Measurements from ENCODE around the gene PTCH1. TPM values are rescaled to one million over a fixed set of nuclear protein-coding genes. Genes with fewer than 3 reads are reported as not detected.

PTCH1 gene
- total and polyA plus RNA-seq, 4 donors = 1.2 to 5.0 (median 2.1) TPM

- Histone ChIP-seq H3K36me3 (ENCODE audit: control insufficient read depth in 4 of 4, insufficient read depth in 3 of 4, low read depth in 1 of 4, low read length in 3 of 4) (no peaks in the 10 kb centered on the region), H3K9me3 (ENCODE audit: control insufficient read depth in 4 of 4, low read length in 3 of 4) (peaks cover 0 to 2% (median 0%) of the 10 kb centered on the region in 4 donors), H3K27ac (ENCODE audit: low read depth in 1 of 2, low read length in 2 of 2) (no peak overlapping the region), H3K4me3 (ENCODE audit: low read depth in 1 of 3, low read length in 3 of 3) (no peak overlapping the region), H3K27me3 (ENCODE audit: control insufficient read depth in 4 of 4, insufficient read depth in 4 of 4, low read length in 3 of 4) (no peaks in the 10 kb centered on the region), H3K4me1 (ENCODE audit: control insufficient read depth in 4 of 4, insufficient read depth in 4 of 4, low read length in 3 of 4) (no peaks in the 10 kb centered on the region), H3K9ac (ENCODE audit: low read depth in 1 of 2, low read length in 2 of 2) (no peak overlapping the region)
- TF ChIP-seq NR2F2 (IDR thresholded peaks at IDR 0.05) (no peak), SP1 (IDR thresholded peaks at IDR 0.05) (no peak), YY1 (IDR thresholded peaks at IDR 0.05) (no peak), EGR1 (IDR thresholded peaks at IDR 0.05; ENCODE audit: low read depth in 2 of 2) (no peak), FOXA1 (IDR thresholded peaks at IDR 0.05) (no peak), REST (IDR thresholded peaks at IDR 0.05) (no peak), GABPA (IDR thresholded peaks at IDR 0.05 in 1 of 2, conservative IDR thresholded peaks at IDR 0.05 in 1 of 2) (no peak)
- TF ChIP-seq, protein P1, sequence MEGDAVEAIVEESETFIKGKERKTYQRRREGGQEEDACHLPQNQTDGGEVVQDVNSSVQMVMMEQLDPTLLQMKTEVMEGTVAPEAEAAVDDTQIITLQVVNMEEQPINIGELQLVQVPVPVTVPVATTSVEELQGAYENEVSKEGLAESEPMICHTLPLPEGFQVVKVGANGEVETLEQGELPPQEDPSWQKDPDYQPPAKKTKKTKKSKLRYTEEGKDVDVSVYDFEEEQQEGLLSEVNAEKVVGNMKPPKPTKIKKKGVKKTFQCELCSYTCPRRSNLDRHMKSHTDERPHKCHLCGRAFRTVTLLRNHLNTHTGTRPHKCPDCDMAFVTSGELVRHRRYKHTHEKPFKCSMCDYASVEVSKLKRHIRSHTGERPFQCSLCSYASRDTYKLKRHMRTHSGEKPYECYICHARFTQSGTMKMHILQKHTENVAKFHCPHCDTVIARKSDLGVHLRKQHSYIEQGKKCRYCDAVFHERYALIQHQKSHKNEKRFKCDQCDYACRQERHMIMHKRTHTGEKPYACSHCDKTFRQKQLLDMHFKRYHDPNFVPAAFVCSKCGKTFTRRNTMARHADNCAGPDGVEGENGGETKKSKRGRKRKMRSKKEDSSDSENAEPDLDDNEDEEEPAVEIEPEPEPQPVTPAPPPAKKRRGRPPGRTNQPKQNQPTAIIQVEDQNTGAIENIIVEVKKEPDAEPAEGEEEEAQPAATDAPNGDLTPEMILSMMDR (IDR thresholded peaks at IDR 0.05; ENCODE audit: low read depth, low read length, missing input control) = no peak
- TF ChIP-seq, protein P2, sequence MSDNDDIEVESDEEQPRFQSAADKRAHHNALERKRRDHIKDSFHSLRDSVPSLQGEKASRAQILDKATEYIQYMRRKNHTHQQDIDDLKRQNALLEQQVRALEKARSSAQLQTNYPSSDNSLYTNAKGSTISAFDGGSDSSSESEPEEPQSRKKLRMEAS (IDR thresholded peaks at IDR 0.05) = no peak
- 70% methylated on average over 12 of the region's 12 CpGs for WGBS
- DNase-seq (ENCODE audit: low spot score) = no peak
Observed at GRCh38 chr9:95561913-95562312, 45.1 kb upstream of the PTCH1 start.

GRCh38 chr9:95557142-95557541 lies 40.4 kb upstream of the PTCH1 start:
- Histone ChIP-seq H3K27me3 (ENCODE audit: control insufficient read depth in 4 of 4, insufficient read depth in 4 of 4, low read length in 3 of 4) (peaks cover 0 to 6% (median 1%) of the 10 kb centered on the region in 4 donors), H3K9me3 (ENCODE audit: control insufficient read depth in 4 of 4, low read length in 3 of 4) (peaks cover 0 to 2% (median 0%) of the 10 kb centered on the region in 4 donors), H3K27ac (ENCODE audit: low read depth in 1 of 2, low read length in 2 of 2) (no peak overlapping the region), H3K4me3 (ENCODE audit: low read depth in 1 of 3, low read length in 3 of 3) (no peak overlapping the region), H3K9ac (ENCODE audit: low read depth in 1 of 2, low read length in 2 of 2) (no peak overlapping the region), H3K36me3 (ENCODE audit: control insufficient read depth in 4 of 4, insufficient read depth in 3 of 4, low read depth in 1 of 4, low read length in 3 of 4) (no peaks in the 10 kb centered on the region), H3K4me1 (ENCODE audit: control insufficient read depth in 4 of 4, insufficient read depth in 4 of 4, low read length in 3 of 4) (no peaks in the 10 kb centered on the region)
- DNase-seq (ENCODE audit: low spot score) = no peak
- TF ChIP-seq HNF4A (conservative IDR thresholded peaks at IDR 0.05) = no peak
- WGBS = 96% methylated on average over 11 of the region's 11 CpGs

GRCh38 chr9:95556521-95556920 lies 39.8 kb upstream of the PTCH1 start:
- H3K27me3 ChIP-seq (ENCODE audit: control insufficient read depth in 4 of 4, insufficient read depth in 4 of 4, low read length in 3 of 4) = peaks cover 0 to 6% (median 1%) of the 10 kb centered on the region in 4 donors
- WGBS = 74% methylated on average over 10 of the region's 10 CpGs
- H3K4me3 ChIP-seq (ENCODE audit: low read depth in 1 of 3, low read length in 3 of 3) = no peak overlapping the region
- H3K9me3 ChIP-seq (ENCODE audit: control insufficient read depth in 4 of 4, low read length in 3 of 4) = no peaks in the 10 kb centered on the region
- H3K36me3 ChIP-seq (ENCODE audit: control insufficient read depth in 4 of 4, insufficient read depth in 3 of 4, low read depth in 1 of 4, low read length in 3 of 4) = no peaks in the 10 kb centered on the region
- no peak for DNase-seq (ENCODE audit: low spot score)
- H3K9ac ChIP-seq (ENCODE audit: low read depth in 1 of 2, low read length in 2 of 2) = no peak overlapping the region
- H3K27ac ChIP-seq (ENCODE audit: low read depth in 1 of 2, low read length in 2 of 2) = no peak overlapping the region
- no peaks in the 10 kb centered on the region for H3K4me1 ChIP-seq (ENCODE audit: control insufficient read depth in 4 of 4, insufficient read depth in 4 of 4, low read length in 3 of 4)
- TF ChIP-seq RAD21 (IDR thresholded peaks at IDR 0.05) = no peak
- no peak for TF ChIP-seq HNF4A (conservative IDR thresholded peaks at IDR 0.05)
- no peak for TF ChIP-seq TAF1 (conservative IDR thresholded peaks at IDR 0.05)
- no peak for TF ChIP-seq SP1 (IDR thresholded peaks at IDR 0.05)
- TF ChIP-seq RXRA (IDR thresholded peaks at IDR 0.05) = no peak
- no peak for TF ChIP-seq EGR1 (IDR thresholded peaks at IDR 0.05; ENCODE audit: low read depth in 2 of 2)
- no peak for TF ChIP-seq FOXA1 (IDR thresholded peaks at IDR 0.05)
- TF ChIP-seq, protein P2 (IDR thresholded peaks at IDR 0.05) = no peak
- TF ChIP-seq HNF4G (IDR thresholded peaks at IDR 0.05) = no peak
- TF ChIP-seq, protein P1 (IDR thresholded peaks at IDR 0.05; ENCODE audit: low read depth, low read length, missing input control) = no peak
- TF ChIP-seq FOXA2 (IDR thresholded peaks at IDR 0.05) = no peak
- TF ChIP-seq ATF3 (IDR thresholded peaks at IDR 0.05) = no peak
- no peak for TF ChIP-seq GABPA (IDR thresholded peaks at IDR 0.05 in 1 of 2, conservative IDR thresholded peaks at IDR 0.05 in 1 of 2)
- TF ChIP-seq NR2F2 (IDR thresholded peaks at IDR 0.05) = no peak
- no peak for TF ChIP-seq JUND (IDR thresholded peaks at IDR 0.05)
- no peak for TF ChIP-seq YY1 (IDR thresholded peaks at IDR 0.05)
